Trophoblast cell (in vitro differentiated cells and primary cell): ENCODE data around the gene PADI4.

Source experiments
- DNase-seq, 2 donors: peaks; one replicate each; pipeline ENCODE4 v3.0.0-alpha.2; 2016
- H2AFZ ChIP-seq: 2 replicates; pipeline ENCODE4 v1.6.1; 2013; ENCODE audit warnings: low read length, moderate library complexity, mild to moderate bottlenecking; ENCODE audit not compliant: insufficient read depth, poor library complexity
- H2AK5ac ChIP-seq: 2 replicates; pipeline ENCODE4 v1.6.1; 2013; ENCODE audit warnings: mild to moderate bottlenecking, low read length
- H2BK120ac ChIP-seq: 2 replicates; pipeline ENCODE4 v1.6.1; 2013; ENCODE audit warnings: low read length, mild to moderate bottlenecking, moderate library complexity; ENCODE audit not compliant: insufficient read depth, poor library complexity
- H2BK12ac ChIP-seq: 2 replicates; pipeline ENCODE4 v1.6.1; 2013; ENCODE audit warnings: mild to moderate bottlenecking, low read length, moderate library complexity
- H2BK5ac ChIP-seq: 2 replicates; pipeline ENCODE4 v1.6.1; 2013; ENCODE audit warnings: low read length, low read depth, moderate library complexity, mild to moderate bottlenecking; ENCODE audit not compliant: poor library complexity
- H3K14ac ChIP-seq: 2 replicates; pipeline ENCODE4 v1.6.1; 2013; ENCODE audit warnings: mild to moderate bottlenecking, low read length
- H3K18ac ChIP-seq: 2 replicates; pipeline ENCODE4 v1.6.1; 2013; ENCODE audit warnings: mild to moderate bottlenecking, low read length
- H3K23ac ChIP-seq: 2 replicates; pipeline ENCODE4 v1.6.1; 2013; ENCODE audit warnings: low read length
- H3K27ac ChIP-seq: 2 replicates; pipeline ENCODE4 v1.5.1; 2013; ENCODE audit warnings: low read depth, mild to moderate bottlenecking, inconsistent platforms, low read length, moderate library complexity
- H3K27me3 ChIP-seq: 2 replicates; pipeline ENCODE4 v1.6.1; 2013; ENCODE audit warnings: inconsistent platforms, mild to moderate bottlenecking, low read length, moderate library complexity; ENCODE audit not compliant: insufficient read depth
- H3K36me3 ChIP-seq, 2 experiments: 1 replicate in 1 of 2; 2 replicates in 1 of 2; pipeline ENCODE4 v1.6.1; 2013; ENCODE audit warnings: low read length in 2 of 2, mild to moderate bottlenecking in 2 of 2, moderate library complexity in 1 of 2; ENCODE audit not compliant: insufficient read depth in 2 of 2, control insufficient read depth in 1 of 2
- H3K4ac ChIP-seq: 2 replicates; pipeline ENCODE4 v1.6.1; 2013; ENCODE audit warnings: low read depth, mild to moderate bottlenecking, low read length, moderate library complexity
- H3K4me1 ChIP-seq, 2 experiments: 1 replicate in 1 of 2; 2 replicates in 1 of 2; pipeline ENCODE4 v1.6.1; 2013; ENCODE audit warnings: low read length in 2 of 2, mild to moderate bottlenecking in 2 of 2, moderate library complexity in 1 of 2; ENCODE audit not compliant: insufficient read depth in 2 of 2, control insufficient read depth in 1 of 2
- H3K4me2 ChIP-seq: 2 replicates; pipeline ENCODE4 v1.6.1; 2013; ENCODE audit warnings: inconsistent platforms, mild to moderate bottlenecking, low read length, moderate library complexity
- H3K4me3 ChIP-seq: 2 replicates; pipeline ENCODE4 v1.5.1; 2013; ENCODE audit warnings: mild to moderate bottlenecking, low read depth, low read length, inconsistent platforms
- H3K79me1 ChIP-seq: one replicate; pipeline ENCODE4 v1.6.1; 2013; ENCODE audit warnings: low read length
- H3K79me2 ChIP-seq: 2 replicates; pipeline ENCODE4 v1.6.1; 2013; ENCODE audit warnings: low read length, mild to moderate bottlenecking; ENCODE audit not compliant: control insufficient read depth, insufficient read depth, poor library complexity
- H3K9ac ChIP-seq: 2 replicates; pipeline ENCODE4 v1.6.1; 2013; ENCODE audit warnings: mild to moderate bottlenecking, low read length
- H3K9me3 ChIP-seq: 2 replicates; pipeline ENCODE4 v1.6.1; 2013; ENCODE audit warnings: low read depth, mild to moderate bottlenecking, control low read depth, inconsistent platforms, low read length; ENCODE audit not compliant: insufficient read depth
- H4K12ac ChIP-seq: 2 replicates; pipeline ENCODE4 v1.6.1; 2013; ENCODE audit warnings: low read depth, mild to moderate bottlenecking, low read length, moderate library complexity
- H4K8ac ChIP-seq: 2 replicates; pipeline ENCODE4 v1.6.1; 2013; ENCODE audit warnings: low read depth, mild to moderate bottlenecking, low read length, moderate library complexity
- H4K91ac ChIP-seq: one replicate; pipeline ENCODE4 v1.6.1; 2013; ENCODE audit warnings: low read depth, mild to moderate bottlenecking, low read length, moderate library complexity
- WGBS: extraction: QIAGEN DNeasy Blood & Tissue Kit; methylation state at CpG from one replicate; pipeline ENCODE4 v1.1.7; 2013; ENCODE audit warnings: missing lambda C conversion rate; ENCODE audit not compliant: insufficient read length, insufficient coverage; ENCODE audit errors: extremely low coverage; 5-methylcytosine and 5-hydroxymethylcytosine counted together

PADI4 gene

DNA sequence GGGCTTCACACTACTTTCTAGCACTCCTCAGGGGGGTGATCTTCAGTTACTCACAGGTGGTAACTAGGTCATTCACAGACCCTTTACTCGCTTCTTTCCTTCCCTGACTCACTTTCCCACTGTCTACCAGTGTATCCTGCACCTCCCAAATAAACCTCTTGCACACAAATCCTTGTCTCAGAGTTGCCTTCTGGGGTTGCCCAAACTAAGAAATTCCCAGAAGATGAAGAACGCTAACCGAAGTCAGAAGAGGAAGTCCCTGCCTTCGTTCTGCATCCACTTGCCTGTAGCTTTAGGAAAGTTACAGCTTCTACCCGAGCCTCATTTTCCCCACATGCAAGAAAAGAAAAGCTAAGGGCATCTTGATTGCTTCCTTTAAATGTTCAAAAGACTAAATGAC, 11.9 kb upstream of the PADI4 start:
- WGBS: no CpG with 5 or more reads among the region's 5 CpGs
- peaks cover 1% of the 10 kb centered on the region for H3K9me3 ChIP-seq

DNA sequence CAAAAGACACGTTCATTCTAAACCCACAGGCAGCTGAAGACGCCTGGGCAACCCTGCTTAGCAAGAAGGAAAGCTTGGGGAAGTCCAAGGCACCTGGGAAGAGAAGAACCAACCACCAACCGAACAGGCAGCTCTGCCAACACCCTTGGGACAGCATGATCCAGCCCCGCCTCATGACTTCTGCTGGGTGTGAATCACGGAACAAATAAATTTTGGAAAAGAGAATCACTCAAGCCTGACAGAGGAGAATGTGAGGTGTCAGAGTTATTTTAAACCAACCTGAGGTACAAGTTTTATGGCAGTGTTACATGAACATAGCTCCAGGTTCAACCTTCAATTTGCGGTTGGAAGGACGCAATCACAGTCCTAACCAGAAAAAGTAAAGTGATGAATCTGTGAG, 10.0 kb upstream of the PADI4 start:
- no CpG with 5 or more reads among the region's 7 CpGs for WGBS
- Histone ChIP-seq H3K27me3 (no peaks in the 10 kb centered on the region), H2BK5ac (no peak overlapping the region), H3K79me1 (no peaks in the 10 kb centered on the region), H3K23ac (no peak overlapping the region), H3K14ac (no peak overlapping the region), H3K4me3 (no peak overlapping the region), H2BK12ac (no peak overlapping the region), H3K27ac (no peak overlapping the region), H3K18ac (no peak overlapping the region), H2AFZ (no peak overlapping the region), H3K9ac (no peak overlapping the region), H3K4ac (no peak overlapping the region), H3K36me3 (no peaks in the 10 kb centered on the region), H3K4me2 (no peak overlapping the region), H4K91ac (no peak overlapping the region), H2AK5ac (no peak overlapping the region), H3K4me1 (no peaks in the 10 kb centered on the region), H4K12ac (no peak overlapping the region), H3K79me2 (no peaks in the 10 kb centered on the region), H3K9me3 (peaks cover 6% of the 10 kb centered on the region), H4K8ac (no peak overlapping the region), H2BK120ac (no peak overlapping the region)
- DNase-seq: no peak

More for the DNA sequence above, 11.9 kb upstream of the PADI4 start:
- H3K9ac ChIP-seq: no peak overlapping the region
- no peak overlapping the region for H3K18ac ChIP-seq
- no peaks in the 10 kb centered on the region for H3K79me2 ChIP-seq
- H3K4ac ChIP-seq: no peak overlapping the region
- no peak overlapping the region for H4K91ac ChIP-seq
- no peaks in the 10 kb centered on the region for H3K79me1 ChIP-seq
- no peaks in the 10 kb centered on the region for H3K36me3 ChIP-seq
- H3K23ac ChIP-seq: no peak overlapping the region
- no peak overlapping the region for H2BK120ac ChIP-seq
- H3K4me2 ChIP-seq: no peak overlapping the region
- no peak overlapping the region for H3K4me3 ChIP-seq
- H3K4me1 ChIP-seq: no peaks in the 10 kb centered on the region
- no peak overlapping the region for H3K27ac ChIP-seq
- H2AK5ac ChIP-seq: no peak overlapping the region
- H4K12ac ChIP-seq: no peak overlapping the region
- no peak overlapping the region for H4K8ac ChIP-seq
- H2BK5ac ChIP-seq: no peak overlapping the region
- no peaks in the 10 kb centered on the region for H3K27me3 ChIP-seq
- no peak for DNase-seq
- H3K14ac ChIP-seq: no peak overlapping the region
- H2BK12ac ChIP-seq: no peak overlapping the region
- no peak overlapping the region for H2AFZ ChIP-seq

DNA sequence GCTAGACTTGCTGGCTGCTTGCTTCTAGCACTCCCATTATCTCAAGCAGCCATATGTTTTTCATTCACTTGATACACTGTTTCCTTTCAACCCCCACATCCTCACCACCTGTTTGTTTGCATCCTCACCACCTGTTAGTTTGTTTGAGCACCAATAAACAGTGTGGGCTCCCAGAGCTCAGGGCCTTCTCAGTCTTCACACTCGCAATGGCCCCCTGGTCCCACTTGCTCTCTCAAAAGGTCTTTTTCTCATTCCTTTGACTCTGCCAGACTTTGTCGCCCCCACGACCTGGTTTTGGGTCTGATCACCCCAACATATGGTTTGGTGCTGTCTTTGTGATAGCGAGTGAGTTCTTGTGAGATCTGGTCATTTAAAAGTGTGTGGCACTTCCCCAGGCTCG, 6.2 kb upstream of the PADI4 start:
- Histone ChIP-seq H2BK12ac (no peak overlapping the region), H3K27ac (no peak overlapping the region), H3K23ac (no peak overlapping the region), H4K12ac (no peak overlapping the region), H3K4me2 (no peak overlapping the region), H3K4me1 (peaks cover 9 to 13% of the 10 kb centered on the region in 2 experiments), H4K8ac (no peak overlapping the region), H3K9me3 (peaks cover 6% of the 10 kb centered on the region), H2AFZ (no peak overlapping the region), H3K27me3 (no peaks in the 10 kb centered on the region), H3K4ac (no peak overlapping the region), H3K18ac (no peak overlapping the region), H3K79me1 (no peaks in the 10 kb centered on the region), H3K36me3 (no peaks in the 10 kb centered on the region), H4K91ac (no peak overlapping the region), H3K79me2 (no peaks in the 10 kb centered on the region), H3K9ac (no peak overlapping the region), H3K14ac (no peak overlapping the region), H2BK120ac (no peak overlapping the region), H2AK5ac (no peak overlapping the region), H3K4me3 (no peak overlapping the region), H2BK5ac (no peak overlapping the region)
- DNase-seq: no peak
- WGBS: no CpG with 5 or more reads among the region's 5 CpGs

DNA sequence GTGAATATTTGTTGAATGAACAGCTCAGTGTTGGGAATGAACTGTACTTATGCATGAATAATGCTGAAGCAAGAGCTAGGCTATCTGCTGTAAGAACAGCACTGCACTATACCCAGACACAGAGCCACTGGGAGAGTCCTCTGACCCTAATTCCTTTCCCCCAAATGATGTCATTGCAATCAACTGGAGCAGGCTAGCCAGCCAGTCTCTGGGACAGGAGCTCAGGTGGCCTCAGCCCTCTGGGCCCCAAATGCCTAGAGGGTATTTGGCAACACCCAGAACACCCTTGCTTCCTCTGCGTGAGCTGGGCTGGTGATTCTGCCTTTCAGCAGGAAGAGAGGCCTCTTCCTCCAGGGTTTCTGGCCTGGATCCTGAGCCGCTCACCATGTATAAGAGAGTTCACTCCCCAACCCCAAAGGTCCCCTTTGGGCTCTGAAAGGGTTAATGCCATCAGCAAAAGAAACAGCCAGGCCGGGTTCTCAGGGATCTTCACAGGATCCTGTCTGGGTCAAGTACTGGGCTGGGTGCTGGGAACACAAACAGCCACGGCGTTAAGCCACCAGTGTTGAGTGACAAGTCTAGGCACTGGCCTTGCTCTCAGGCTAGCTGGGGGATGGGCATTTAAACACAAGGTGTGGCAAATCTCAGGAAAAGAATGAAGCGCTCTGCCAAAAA, 3.7 kb upstream of the PADI4 start:
- Histone ChIP-seq H3K36me3 (no peaks in the 10 kb centered on the region), H2BK120ac (no peak overlapping the region), H3K18ac (no peak overlapping the region), H3K4me2 (no peak overlapping the region), H2AFZ (no peak overlapping the region), H3K9ac (no peak overlapping the region), H3K4me3 (no peak overlapping the region), H2BK5ac (no peak overlapping the region), H4K8ac (no peak overlapping the region), H4K12ac (no peak overlapping the region), H3K79me1 (no peaks in the 10 kb centered on the region), H3K4ac (no peak overlapping the region), H3K9me3 (peaks cover 6% of the 10 kb centered on the region), H3K4me1 (peaks cover 9 to 13% of the 10 kb centered on the region in 2 experiments), H3K27me3 (no peaks in the 10 kb centered on the region), H4K91ac (no peak overlapping the region), H3K27ac (no peak overlapping the region), H3K23ac (no peak overlapping the region), H2BK12ac (no peak overlapping the region), H2AK5ac (no peak overlapping the region), H3K79me2 (no peaks in the 10 kb centered on the region), H3K14ac (no peak overlapping the region)
- WGBS: no CpG with 5 or more reads among the region's 6 CpGs
- DNase-seq: peak; percentile 88
